ENCODE results near the gene KIAA1614. TPM values are rescaled to one million over a fixed set of nuclear protein-coding genes. Genes with fewer than 3 reads are reported as not detected.

KIAA1614 gene
- total and polyA plus RNA-seq, 4 donors: 2.0 to 9.8 (median 5.0) TPM

GRCh38 chr1:180931529-180931928 lies 18.8 kb downstream of the KIAA1614 start:
- no peaks in the 10 kb centered on the region for H3K9me3 ChIP-seq (ENCODE audit: control insufficient read depth, insufficient read depth, low read length)
- H3K4me1 ChIP-seq (ENCODE audit: control insufficient read depth, insufficient read depth, low read length): peaks cover 47% of the 10 kb centered on the region
- no peak overlapping the region for H3K4me3 ChIP-seq (ENCODE audit: low read depth, low read length)
- 77% methylated on average over 2 of the region's 4 CpGs for WGBS (ENCODE audit: insufficient coverage)
- peaks cover 23% of the 10 kb centered on the region for H3K36me3 ChIP-seq (ENCODE audit: control insufficient read depth, insufficient read depth, low read length)
- no peak for DNase-seq (ENCODE audit: low read depth in 4 of 6, low spot score in 6 of 6)
- H3K27me3 ChIP-seq (ENCODE audit: control insufficient read depth, insufficient read depth, low read length): no peaks in the 10 kb centered on the region
- H3K27ac ChIP-seq (ENCODE audit: low read depth, low read length): no peak overlapping the region

GRCh38 chr1:180932378-180932777 lies 19.7 kb downstream of the KIAA1614 start:
- Histone ChIP-seq H3K27me3 (ENCODE audit: control insufficient read depth, insufficient read depth, low read length) (no peaks in the 10 kb centered on the region), H3K4me1 (ENCODE audit: control insufficient read depth, insufficient read depth, low read length) (peaks cover 38% of the 10 kb centered on the region), H3K27ac (ENCODE audit: low read depth, low read length) (no peak overlapping the region), H3K9me3 (ENCODE audit: control insufficient read depth, insufficient read depth, low read length) (no peaks in the 10 kb centered on the region), H3K4me3 (ENCODE audit: low read depth, low read length) (no peak overlapping the region), H3K36me3 (ENCODE audit: control insufficient read depth, insufficient read depth, low read length) (peaks cover 27% of the 10 kb centered on the region)
- no peak for DNase-seq (ENCODE audit: low read depth in 4 of 6, low spot score in 6 of 6)
- 88% methylated on average over 3 of the region's 4 CpGs for WGBS (ENCODE audit: insufficient coverage)

- DNase-seq (ENCODE audit: low read depth in 4 of 6, low spot score in 6 of 6): no peak
- Histone ChIP-seq H3K4me3 (ENCODE audit: low read depth, low read length) (no peak overlapping the region), H3K4me1 (ENCODE audit: control insufficient read depth, insufficient read depth, low read length) (peaks cover 31% of the 10 kb centered on the region), H3K9me3 (ENCODE audit: control insufficient read depth, insufficient read depth, low read length) (no peaks in the 10 kb centered on the region), H3K36me3 (ENCODE audit: control insufficient read depth, insufficient read depth, low read length) (peaks cover 29% of the 10 kb centered on the region), H3K27me3 (ENCODE audit: control insufficient read depth, insufficient read depth, low read length) (no peaks in the 10 kb centered on the region), H3K27ac (ENCODE audit: low read depth, low read length) (no peak overlapping the region)
Measured at GRCh38 chr1:180933141-180933540, 20.4 kb downstream of the KIAA1614 start.

GRCh38 chr1:180934563-180934962 lies 21.9 kb downstream of the KIAA1614 start:
- Histone ChIP-seq H3K36me3 (ENCODE audit: control insufficient read depth, insufficient read depth, low read length) (peaks cover 33% of the 10 kb centered on the region), H3K4me1 (ENCODE audit: control insufficient read depth, insufficient read depth, low read length) (peaks cover 16% of the 10 kb centered on the region), H3K27ac (ENCODE audit: low read depth, low read length) (no peak overlapping the region), H3K4me3 (ENCODE audit: low read depth, low read length) (no peak overlapping the region), H3K27me3 (ENCODE audit: control insufficient read depth, insufficient read depth, low read length) (no peaks in the 10 kb centered on the region), H3K9me3 (ENCODE audit: control insufficient read depth, insufficient read depth, low read length) (no peaks in the 10 kb centered on the region)
- WGBS (ENCODE audit: insufficient coverage): 79% methylated on average over 5 of the region's 7 CpGs
- DNase-seq (ENCODE audit: low read depth in 4 of 6, low spot score in 6 of 6): no peak

- Histone ChIP-seq H3K4me3 (ENCODE audit: low read depth, low read length) (no peak overlapping the region), H3K9me3 (ENCODE audit: control insufficient read depth, insufficient read depth, low read length) (no peaks in the 10 kb centered on the region), H3K27me3 (ENCODE audit: control insufficient read depth, insufficient read depth, low read length) (no peaks in the 10 kb centered on the region), H3K36me3 (ENCODE audit: control insufficient read depth, insufficient read depth, low read length) (peaks cover 35% of the 10 kb centered on the region), H3K4me1 (ENCODE audit: control insufficient read depth, insufficient read depth, low read length) (peaks cover 15% of the 10 kb centered on the region), H3K27ac (ENCODE audit: low read depth, low read length) (no peak overlapping the region)
- DNase-seq (ENCODE audit: low read depth in 4 of 6, low spot score in 6 of 6): no peak
- 66% methylated on average over 45 of the region's 45 CpGs for WGBS (ENCODE audit: insufficient coverage)
Measured at GRCh38 chr1:180935326-180936109, 22.8 kb downstream of the KIAA1614 start.

GRCh38 chr1:180936110-180937011 lies 23.7 kb downstream of the KIAA1614 start:
- Histone ChIP-seq H3K9me3 (ENCODE audit: control insufficient read depth, insufficient read depth, low read length) (no peaks in the 10 kb centered on the region), H3K27ac (ENCODE audit: low read depth, low read length) (no peak overlapping the region), H3K4me3 (ENCODE audit: low read depth, low read length) (no peak overlapping the region), H3K4me1 (ENCODE audit: control insufficient read depth, insufficient read depth, low read length) (peaks cover 7% of the 10 kb centered on the region), H3K27me3 (ENCODE audit: control insufficient read depth, insufficient read depth, low read length) (no peaks in the 10 kb centered on the region), H3K36me3 (ENCODE audit: control insufficient read depth, insufficient read depth, low read length) (peaks cover 40% of the 10 kb centered on the region)
- DNase-seq (ENCODE audit: low read depth in 4 of 6, low spot score in 6 of 6): no peak
- 88% methylated on average over 25 of the region's 28 CpGs for whole genome bisulfite sequencing (ENCODE audit: insufficient coverage)

GRCh38 chr1:180937012-180937372 lies 24.3 kb downstream of the KIAA1614 start:
- H3K36me3 ChIP-seq (ENCODE audit: control insufficient read depth, insufficient read depth, low read length): peaks cover 42% of the 10 kb centered on the region
- no peaks in the 10 kb centered on the region for H3K27me3 ChIP-seq (ENCODE audit: control insufficient read depth, insufficient read depth, low read length)
- peaks cover under 1% of the 10 kb centered on the region for H3K4me1 ChIP-seq (ENCODE audit: control insufficient read depth, insufficient read depth, low read length)
- H3K9me3 ChIP-seq (ENCODE audit: control insufficient read depth, insufficient read depth, low read length): no peaks in the 10 kb centered on the region
- 58% methylated on average over 1 of the region's 1 CpG for WGBS (ENCODE audit: insufficient coverage)
- H3K27ac ChIP-seq (ENCODE audit: low read depth, low read length): no peak overlapping the region
- H3K4me3 ChIP-seq (ENCODE audit: low read depth, low read length): no peak overlapping the region
- DNase-seq (ENCODE audit: low read depth in 4 of 6, low spot score in 6 of 6): no peak

- Histone ChIP-seq H3K4me1 (ENCODE audit: control insufficient read depth, insufficient read depth, low read length) (no peaks in the 10 kb centered on the region), H3K4me3 (ENCODE audit: low read depth, low read length) (no peak overlapping the region), H3K36me3 (ENCODE audit: control insufficient read depth, insufficient read depth, low read length) (peaks cover 46% of the 10 kb centered on the region), H3K27me3 (ENCODE audit: control insufficient read depth, insufficient read depth, low read length) (no peaks in the 10 kb centered on the region), H3K9me3 (ENCODE audit: control insufficient read depth, insufficient read depth, low read length) (no peaks in the 10 kb centered on the region), H3K27ac (ENCODE audit: low read depth, low read length) (no peak overlapping the region)
- no peak for DNase-seq (ENCODE audit: low read depth in 4 of 6, low spot score in 6 of 6)
- 95% methylated on average over 8 of the region's 9 CpGs for WGBS (ENCODE audit: insufficient coverage)
Measured at GRCh38 chr1:180937624-180938225, 25.0 kb downstream of the KIAA1614 start.

GRCh38 chr1:180939073-180939710 lies 26.5 kb downstream of the KIAA1614 start:
- H3K27ac ChIP-seq (ENCODE audit: low read depth, low read length): no peak overlapping the region
- peaks cover 47% of the 10 kb centered on the region for H3K36me3 ChIP-seq (ENCODE audit: control insufficient read depth, insufficient read depth, low read length)
- H3K4me3 ChIP-seq (ENCODE audit: low read depth, low read length): no peak overlapping the region
- no peaks in the 10 kb centered on the region for H3K27me3 ChIP-seq (ENCODE audit: control insufficient read depth, insufficient read depth, low read length)
- no peaks in the 10 kb centered on the region for H3K9me3 ChIP-seq (ENCODE audit: control insufficient read depth, insufficient read depth, low read length)
- 84% methylated on average over 9 of the region's 9 CpGs for WGBS (ENCODE audit: insufficient coverage)
- DNase-seq (ENCODE audit: low read depth in 4 of 6, low spot score in 6 of 6): no peak
- H3K4me1 ChIP-seq (ENCODE audit: control insufficient read depth, insufficient read depth, low read length): peaks cover under 1% of the 10 kb centered on the region
